ENCODE measurements around the gene ALKAL2.
A peak's percentile ranks its signal among the peaks of the same experiment; 100 is the strongest.
"Not testable (repeated sequence)": the region's sequence is repeated elsewhere in the genome, so short reads cannot be mapped to it uniquely, and the experiment has no call there.

ALKAL2 gene, protein sequence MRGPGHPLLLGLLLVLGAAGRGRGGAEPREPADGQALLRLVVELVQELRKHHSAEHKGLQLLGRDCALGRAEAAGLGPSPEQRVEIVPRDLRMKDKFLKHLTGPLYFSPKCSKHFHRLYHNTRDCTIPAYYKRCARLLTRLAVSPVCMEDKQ

DNA sequence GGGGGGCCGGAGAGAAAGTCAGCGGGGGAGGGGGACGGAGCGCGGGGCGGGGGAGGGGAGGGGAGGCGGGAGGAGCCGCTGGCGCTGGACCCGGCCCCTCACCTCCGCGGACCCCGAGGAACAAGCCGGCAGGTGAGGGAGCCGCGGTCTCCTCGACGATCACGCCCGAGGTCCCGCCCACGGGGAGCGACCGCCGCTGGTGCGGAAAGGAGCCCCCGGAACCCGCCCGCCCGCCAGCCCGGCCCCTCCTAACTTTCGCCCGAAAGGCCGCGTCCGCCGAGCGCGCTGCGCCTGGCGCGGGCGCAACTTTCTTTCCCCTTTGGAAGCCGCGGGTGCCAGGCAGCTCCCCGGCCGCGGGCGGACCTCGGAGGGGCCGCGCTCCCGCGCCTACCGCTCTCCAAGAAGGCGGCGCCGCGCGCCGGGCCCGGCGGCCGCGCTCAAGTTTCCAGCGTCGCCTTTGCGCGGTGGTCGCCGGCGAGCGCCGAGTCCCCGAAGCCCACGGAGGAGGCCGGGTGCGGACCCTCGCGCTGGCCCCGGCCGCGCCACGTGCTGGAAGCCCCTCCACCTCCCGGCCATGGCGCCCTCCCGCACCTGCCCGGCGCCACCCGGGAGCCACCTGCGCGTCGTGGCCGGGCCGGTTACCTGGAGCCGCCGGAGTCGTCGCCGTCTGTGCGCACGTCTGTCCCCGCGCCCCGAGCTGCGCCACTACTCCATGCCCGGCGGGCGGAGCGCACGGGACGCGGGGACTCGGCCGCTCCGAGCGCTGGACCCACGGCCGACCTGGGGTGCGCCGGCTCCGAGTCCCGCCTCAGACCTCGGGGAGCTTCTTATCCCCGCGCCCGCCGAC lies at the start of gene ALKAL2:
Gene ALKAL2, minus strand, starts transcription at position 181 of the 847 bp plus-strand sequence. CDS start 256 bp downstream, outside the sequence.
- no peak for DNase-seq

DNA sequence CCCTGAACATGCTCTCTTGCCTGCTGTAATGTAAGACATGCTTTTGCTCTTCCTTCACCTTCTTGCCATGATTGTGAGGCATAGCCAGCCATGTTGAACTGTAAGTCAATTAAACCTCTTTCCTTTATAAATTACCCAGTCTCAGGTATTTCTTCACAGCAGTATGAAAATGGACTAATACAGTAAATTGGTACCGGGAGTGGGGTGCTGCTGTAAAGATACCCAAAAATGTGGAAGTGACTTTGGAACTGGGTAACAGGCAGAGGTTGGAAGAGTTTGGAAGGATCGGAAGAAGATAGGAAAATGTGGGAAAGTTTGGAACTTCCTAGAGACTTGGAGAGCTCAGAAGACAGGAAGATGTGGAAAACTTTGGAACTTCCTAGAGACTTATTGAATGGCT lies 49.1 kb upstream of the ALKAL2 start:
- DNase-seq, result not testable (repeated sequence)

DNA sequence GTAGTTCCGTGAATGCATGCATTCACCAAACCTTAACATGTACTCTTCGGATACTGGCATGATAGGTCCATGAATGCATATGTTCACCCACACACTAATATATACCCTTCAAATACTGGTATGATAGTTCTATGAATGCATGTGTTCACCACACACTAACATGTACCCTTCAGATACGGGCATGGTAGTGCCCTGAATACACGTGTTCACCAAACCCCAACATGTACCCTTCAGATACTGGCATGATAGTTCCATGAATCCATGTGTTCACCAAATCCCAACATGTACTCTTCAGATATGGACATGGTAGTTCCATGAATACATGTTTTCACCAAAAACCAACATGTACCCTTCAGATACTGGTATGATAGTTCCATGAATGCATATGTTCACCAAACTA lies 48.5 kb upstream of the ALKAL2 start:
- DNase-seq, result no peak

DNA sequence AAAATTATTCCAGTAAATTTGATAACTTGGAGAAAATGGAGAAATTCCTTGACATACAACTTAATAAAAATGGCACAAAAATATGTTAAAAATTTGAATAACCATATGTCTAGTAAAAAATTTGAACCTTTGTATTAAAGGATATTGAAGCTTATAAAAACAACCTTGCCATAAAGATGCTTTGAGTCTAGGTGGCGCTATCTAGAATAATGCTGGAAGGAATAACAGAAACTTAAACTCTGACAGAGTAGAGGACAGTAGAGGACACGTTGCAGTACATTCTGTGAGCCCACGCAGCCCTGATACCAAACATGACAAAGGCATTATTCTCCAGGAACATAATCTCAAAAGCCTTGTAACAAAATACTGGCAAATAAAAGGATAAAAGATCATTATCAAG lies 44.7 kb upstream of the ALKAL2 start:
- DNase-seq, result no peak

DNA sequence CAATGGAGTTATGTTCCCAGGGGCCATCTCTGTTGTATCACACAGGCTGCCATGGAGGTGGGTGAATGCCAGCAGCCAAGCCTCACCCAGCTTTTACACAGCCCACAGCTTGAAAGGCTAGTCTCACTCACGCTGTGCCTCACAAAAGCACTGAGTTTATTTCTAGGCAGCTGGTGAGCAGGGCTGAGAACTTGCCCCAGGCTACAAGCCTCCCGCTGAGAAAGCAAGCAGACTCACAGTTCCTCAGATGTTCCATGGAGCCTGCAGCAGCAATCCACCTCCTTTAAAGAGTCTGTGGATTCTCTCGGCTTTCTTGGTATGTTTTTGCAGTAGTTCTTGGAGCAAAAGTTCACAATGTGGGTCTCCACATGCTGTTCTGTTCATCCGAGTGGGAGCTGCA lies 40.9 kb upstream of the ALKAL2 start:
- DNase-seq, result no peak

DNA sequence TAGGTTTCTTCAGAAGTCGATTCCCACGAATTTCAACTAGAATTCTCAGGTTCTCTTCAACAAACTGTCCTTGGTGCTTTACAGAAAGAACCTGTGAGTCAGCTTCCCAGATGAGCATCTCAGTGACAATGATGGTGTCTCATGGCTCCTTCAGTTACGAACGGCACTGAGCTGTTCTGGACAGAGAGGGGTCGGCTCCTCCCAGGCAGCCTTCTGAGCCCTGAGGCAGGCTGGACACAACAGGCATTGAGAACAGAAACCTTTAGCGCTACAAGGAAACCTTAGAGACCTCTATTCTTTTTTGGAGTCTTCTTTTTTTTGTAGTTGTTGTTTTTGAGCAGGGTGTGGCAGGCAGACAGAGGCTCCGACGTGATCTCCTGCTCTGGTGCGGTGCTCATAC lies 35.1 kb upstream of the ALKAL2 start:
- no peak for DNase-seq

DNA sequence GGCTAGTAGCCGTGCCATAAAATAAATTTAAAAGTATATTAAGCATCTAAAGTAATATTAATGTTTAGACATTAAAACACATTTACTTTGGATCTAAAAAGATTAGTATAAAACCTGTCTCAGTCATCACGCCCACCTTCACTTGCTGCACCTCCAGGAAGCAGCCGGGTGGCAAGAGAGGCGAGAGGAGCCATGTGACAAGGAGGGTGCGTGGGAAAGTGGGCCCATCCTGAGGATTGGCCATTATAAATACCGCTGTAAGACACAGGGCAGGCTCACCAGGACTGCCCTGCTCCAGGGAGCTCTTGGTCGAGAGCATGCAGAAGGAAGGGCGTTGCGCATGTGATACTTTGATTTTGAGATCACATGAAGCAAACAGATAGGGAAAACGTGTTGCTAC lies 34.4 kb upstream of the ALKAL2 start:
- no peak for DNase-seq

DNA sequence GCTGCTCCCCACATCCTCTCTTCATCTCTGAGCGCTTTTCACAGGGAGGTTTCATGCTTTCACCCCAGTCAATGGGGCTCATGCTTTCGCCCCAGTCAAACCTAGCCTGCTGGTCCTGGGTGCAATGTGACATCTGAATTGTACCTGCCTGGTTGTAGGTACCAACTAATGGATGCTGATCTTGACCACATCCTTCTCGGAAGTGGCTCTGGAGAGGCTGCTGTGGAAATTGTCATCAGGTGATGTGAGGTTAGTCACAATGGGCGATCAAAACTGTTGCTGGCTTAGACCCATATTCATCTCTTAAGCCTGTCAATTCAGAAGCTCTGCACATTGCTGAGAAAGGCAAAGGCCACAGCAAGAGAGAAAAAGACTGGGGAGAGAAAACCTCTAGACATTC lies 32.7 kb upstream of the ALKAL2 start:
- no peak for DNase-seq

DNA sequence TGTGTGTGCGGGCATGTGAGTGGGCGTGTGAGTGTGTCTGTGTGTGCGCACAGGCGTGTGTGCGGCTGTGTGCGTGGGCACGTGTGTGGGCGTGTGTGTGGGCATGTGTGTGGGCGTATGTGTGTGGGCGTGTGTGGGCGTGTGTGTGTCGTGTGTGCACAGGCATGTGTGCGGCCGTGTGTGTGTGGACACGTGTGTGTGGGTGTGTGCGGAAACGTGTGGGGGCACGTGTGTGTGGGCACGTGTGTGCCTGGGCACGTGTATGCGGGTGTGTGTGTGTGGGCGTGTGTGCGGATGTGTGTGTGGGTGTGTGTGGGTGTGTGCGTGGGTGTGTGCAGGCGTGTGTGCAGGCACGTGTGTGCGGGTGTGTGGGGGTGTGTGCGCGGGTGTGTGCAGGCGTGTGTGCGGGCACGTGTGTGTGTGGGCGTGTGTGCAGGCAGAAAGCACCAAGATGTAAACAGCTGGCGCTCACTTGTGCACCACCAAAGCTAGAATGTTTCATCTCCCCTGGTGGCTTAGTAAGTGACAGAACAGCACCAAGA lies 31.2 kb upstream of the ALKAL2 start:
- no peak for DNase-seq

DNA sequence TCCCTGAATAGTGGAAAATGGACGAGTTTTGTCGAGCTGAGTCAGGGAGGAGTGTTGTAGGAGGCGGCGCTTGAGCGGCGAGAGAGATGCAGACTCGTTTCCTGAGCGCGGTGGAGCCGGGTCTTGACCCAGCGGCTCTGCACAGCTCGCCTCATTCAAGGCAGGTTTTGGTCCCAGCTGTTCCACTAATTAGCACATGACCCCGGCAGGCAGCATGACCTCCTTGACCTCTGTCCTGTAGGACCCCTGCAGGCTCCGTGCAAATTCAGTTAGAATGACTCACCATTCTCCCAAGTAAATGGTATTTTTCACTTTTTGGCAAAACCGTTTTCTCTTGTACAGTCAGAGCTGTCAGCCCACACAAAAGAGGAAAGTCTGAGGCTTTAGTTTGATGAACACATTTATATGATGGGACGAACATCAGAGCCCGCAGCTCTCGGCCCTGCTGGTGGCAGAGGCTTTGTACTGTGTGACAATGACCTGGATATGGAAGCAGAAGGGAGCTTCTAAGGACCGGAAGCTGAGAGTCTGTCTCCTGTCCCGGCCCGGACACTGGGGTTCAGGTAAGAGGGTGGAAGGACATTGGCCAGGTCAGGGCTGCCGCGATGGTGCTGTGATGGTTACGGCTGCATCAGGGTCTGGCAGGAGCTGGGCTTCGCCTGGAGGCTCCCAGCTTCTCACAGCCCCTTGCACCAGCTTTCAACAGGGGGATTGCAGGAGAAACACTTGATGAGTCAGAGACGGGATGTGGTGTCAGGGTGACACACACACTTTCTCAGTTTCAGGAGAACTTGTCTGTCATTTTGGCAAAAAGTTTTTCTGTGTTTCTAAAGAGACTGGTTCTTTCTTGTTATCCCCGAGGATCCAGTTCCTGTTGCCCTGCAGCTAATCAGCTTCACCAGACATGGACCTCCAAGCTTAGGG lies 29.9 kb upstream of the ALKAL2 start:
- no peak for DNase-seq

DNA sequence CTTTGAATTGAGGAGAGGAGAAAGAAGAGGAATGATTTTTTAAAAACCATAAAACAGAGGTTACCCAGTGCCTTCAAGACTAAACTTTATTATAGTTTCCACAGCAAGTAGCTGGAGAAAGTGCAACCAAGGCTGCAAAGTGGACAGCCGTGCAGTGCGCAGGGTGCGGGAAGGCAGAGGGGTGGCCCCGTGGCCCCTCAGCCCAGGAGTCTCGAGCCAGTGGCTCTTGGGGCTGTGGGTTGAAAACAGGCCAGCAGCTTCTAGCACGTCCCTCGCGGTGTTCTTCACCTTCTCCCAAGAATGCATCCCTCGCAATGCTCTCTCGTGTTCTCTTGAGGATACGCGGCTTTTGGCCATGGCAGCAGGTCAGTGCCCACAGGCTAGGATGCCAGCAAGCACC lies 28.5 kb upstream of the ALKAL2 start:
- DNase-seq, result no peak

DNA sequence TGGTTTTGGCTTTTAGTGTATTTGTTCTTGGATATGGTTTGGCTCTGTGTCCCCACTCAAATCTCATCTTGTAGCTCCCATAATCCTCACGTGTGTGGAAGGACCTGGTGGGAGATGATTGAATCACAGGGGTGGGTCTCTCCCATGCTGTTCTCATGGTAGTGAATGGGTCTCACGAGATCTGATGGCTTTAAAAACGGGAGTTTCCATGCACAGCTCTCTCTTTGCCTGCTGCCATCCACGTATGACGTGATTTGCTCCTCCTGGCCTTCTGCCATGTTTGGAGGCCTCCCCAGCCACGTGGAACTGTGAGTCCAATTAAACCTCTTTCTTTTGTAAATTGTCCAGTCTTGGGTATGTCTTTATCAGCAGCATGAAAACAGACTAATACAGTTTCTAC lies 28.0 kb upstream of the ALKAL2 start:
- not testable (repeated sequence) for DNase-seq

DNA sequence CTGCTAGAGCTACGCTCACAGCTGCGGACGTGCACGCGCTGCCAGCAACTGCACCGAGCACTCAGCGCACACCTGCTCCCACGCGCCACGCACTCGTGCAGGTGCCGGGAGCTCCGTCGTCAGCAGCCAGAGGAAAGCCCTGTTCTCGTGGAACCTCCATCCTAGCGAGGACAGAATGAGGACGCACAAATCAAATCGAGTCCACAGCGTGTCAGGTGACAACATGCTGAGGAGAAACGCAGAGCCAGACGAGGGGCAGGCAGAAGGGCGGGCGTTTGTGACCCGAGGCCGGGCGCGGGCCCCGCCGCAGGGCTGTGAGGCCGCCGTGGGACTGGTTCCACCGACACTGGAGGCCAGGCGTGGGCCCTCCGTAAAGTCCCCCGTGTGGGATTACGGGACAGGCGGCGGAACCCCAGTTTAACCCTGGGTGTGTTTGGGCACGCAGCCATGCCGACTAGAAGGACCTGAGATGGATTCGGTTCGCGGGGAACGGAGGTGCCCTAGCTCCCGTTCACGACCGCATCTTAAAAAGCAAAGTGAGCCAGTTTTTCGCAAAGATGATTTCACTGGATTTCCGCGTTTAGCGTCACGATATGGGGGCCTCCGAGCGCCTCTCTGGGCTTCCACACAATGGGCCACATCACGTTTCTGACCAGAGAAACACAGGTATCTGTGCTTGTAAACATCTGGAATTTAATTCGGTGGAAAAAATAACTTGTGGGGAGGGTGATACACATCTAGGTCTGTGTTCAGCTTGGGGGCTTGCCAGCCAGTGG lies 26.9 kb upstream of the ALKAL2 start:
- DNase-seq, result no peak

DNA sequence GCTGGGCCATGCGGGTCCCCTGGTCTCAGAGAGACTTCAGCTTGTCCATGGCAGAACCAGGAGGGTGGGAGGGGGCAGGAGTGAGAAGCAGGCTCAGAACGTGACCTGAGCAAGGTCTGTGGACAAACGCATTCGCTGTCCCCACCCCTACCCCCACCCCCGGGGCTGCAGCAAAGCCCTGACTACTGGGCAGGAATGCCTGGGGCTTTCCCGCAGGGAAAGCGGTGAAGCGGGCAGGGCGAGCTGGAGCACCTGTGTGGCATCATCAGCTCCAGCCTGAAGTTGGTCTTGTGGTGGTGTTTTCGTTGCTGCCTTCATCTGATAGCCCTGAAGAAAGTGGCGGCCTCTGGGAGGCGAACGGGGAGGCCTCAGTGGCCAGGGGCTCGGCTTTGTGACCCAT lies 26.1 kb upstream of the ALKAL2 start:
- no peak for DNase-seq

DNA sequence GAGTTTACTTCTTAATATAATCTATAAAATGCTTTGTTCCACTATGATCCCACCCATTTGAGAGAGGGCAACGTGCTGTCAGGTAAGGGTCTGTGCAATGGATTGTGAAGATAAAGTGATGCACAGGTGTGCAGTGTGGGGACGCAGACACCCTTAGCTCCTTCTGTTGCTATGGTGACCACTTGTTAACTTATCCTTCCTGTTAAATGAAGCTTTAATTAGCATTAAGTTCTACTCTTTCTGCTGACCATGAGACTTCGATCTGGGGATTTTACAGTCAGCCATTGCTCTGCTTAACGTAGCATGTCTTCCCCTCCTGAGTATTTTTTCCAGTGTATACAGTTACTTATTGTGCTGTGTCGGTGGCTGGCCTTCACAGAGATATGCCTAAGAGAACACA lies 23.1 kb upstream of the ALKAL2 start:
- no peak for DNase-seq

DNA sequence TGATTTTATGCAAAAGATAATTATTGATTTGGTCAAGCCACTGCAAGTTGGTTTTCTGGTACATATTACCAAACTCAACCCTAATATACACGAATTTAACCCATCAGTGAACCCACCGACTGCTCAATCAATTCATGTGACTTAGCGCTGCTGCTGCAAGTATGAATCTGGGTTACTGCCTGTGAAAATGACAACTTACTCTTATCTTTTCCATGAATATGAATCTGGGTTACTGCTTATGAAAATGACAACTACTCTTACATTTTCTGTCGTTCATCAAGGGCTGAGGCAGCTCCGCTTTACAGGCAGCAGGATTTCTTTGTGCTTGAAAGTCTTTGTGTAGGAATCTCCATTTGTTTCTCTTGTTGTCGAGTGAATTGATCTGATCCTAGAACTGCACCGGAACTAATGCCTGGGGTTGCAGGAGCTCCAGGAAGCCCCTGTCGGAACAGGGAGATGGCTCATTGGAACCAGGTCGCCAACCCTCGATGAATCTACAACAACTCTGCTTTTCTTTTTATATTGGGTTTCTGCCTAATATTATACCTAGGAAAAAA lies 22.1 kb upstream of the ALKAL2 start:
- DNase-seq, result no peak

DNA sequence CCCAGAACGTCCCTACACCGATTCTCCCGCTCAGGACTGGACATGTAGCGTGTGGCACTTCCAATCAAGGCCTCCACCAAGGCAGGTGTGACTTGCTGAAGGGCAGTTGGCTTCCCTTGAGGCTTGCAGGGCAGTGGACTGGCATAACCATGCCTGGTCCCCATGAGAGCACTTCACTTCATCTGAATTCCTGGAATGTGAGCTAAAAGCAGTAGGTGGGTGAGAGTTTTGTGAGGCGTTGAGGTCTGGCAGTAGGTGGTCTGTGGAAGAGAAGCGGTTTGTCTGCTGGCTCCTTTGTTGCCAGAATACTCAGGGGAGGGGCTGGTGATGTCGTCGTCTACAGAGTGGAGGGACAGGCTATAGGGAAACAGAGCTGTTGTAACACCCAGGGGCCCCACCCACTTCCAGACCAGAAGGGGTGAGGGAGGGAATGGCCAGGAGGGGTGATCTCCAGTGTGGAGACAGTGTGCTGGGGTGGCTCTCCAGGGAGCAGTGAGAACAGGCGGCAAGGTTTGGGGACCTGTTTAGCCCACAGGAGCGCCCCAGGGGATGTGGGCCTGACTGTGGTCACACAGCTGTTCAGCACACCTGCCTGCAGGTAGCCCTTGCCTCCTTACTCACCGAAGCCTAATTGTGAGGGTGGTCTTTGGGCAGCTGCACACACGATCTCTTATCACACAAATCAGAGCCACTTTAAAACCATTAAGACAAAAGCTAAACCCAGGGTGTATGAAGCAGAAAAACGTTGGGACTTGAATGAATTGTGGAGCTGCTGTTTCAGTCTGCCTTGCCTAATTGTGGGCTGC lies 21.5 kb upstream of the ALKAL2 start:
- DNase-seq, result no peak

DNA sequence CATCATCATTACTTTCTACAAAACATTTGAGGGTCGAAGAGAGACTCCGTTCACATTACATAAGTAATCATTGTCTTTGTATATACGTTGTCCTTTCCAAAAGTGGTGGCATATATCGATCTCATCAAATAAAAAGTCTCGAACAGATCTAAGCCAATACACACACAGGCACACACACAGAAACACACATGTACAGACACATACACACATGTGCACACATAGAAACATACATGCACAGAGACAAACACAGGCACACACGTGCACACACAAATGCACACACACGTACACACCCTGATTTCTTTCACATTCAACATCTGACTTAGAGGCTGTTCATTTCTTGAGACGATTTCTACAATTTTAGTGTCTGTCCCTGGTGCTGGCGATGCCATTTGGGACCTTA lies 17.5 kb upstream of the ALKAL2 start:
- no peak for DNase-seq

DNA sequence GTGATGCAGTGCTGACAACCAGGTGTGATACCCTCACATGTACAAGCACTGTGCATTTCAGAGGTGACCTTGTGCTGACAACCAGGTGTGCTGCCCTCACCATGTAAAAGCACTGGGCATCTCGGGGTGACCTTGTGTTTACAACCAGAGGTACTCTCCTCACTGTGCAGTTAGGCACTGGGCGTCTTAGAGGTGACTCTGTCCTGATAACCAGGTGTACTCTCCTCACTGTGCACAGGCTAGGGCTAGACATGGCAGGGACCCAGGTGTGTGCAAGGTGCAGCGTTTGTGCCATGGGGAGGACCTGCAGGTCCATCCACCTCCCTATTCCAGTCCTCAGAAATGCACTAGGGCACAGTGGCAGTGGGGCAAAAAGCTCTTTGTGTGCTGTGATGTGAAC lies 8.5 kb upstream of the ALKAL2 start:
- DNase-seq, result no peak

DNA sequence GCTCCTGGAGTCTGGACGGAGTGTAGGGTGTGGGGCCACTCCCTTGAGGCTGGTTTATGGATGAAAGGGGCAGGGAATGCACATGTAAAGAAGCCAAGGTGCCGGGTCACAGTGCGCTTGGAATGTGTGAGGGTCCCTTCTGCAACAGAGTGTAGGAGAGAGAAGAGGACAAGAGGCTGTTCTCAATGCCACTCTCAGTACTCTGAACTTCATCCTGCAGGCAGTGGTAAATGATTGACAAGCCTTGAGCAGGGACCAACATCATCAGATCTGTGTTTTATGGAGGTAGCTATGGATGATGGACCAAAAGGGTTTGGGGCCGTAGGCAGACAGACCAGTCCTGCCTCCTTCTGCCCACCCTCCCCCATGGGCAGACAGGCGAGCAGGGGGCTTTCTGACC lies 7.2 kb upstream of the ALKAL2 start:
- no peak for DNase-seq

DNA sequence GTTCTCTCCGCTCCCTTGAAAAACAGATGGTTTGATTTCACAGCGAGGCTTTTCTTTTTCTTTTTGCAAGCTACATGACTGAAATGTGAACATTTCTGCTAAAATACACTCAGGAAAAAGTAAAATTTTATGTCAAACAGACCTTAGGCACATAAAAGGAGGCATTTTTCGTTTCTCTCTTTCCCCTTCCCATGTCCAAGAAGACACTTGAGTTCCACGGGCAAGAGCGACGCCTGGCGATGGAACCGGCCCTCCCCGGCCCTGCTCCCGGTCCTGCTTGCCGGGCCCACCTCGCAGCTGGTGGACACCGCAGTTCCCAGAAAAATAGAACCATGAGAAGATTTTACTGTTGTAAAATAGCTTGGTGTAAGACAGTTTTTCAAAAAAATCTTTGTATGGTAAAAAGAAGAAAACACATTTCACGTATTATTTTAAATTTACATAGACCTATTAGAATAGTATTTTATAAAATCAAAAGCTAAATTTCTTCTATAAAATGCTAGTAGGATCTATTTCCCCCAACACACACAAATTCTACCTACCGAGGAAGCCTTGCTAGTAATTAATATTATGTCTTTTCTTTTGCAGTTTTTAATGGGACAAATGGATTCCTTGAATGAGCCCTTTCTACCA lies 2.3 kb upstream of the ALKAL2 start:
- peak; percentile 88 for DNase-seq
